ENCODE results near the gene LMBR1.

Gene LMBR1

DNA sequence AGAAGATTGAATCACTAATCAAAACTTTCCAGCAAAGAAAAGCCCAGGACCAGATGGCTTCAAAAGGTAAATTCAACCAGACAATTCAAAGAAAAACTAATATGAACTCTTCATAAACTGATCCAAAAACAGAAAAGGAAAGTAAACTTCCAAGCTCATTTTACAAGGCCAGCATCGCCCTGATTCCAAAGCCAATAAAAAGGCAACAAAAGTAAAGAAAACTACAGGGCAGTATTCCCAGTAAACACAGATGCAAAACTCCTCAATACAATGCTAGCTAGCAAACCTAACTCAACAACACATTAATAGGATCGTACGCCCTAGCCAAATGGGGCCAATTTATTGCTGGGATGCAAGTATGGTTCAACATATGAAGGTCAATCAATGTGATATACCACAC, 199.4 kb downstream of the LMBR1 start:
- TF ChIP-seq, protein P1, sequence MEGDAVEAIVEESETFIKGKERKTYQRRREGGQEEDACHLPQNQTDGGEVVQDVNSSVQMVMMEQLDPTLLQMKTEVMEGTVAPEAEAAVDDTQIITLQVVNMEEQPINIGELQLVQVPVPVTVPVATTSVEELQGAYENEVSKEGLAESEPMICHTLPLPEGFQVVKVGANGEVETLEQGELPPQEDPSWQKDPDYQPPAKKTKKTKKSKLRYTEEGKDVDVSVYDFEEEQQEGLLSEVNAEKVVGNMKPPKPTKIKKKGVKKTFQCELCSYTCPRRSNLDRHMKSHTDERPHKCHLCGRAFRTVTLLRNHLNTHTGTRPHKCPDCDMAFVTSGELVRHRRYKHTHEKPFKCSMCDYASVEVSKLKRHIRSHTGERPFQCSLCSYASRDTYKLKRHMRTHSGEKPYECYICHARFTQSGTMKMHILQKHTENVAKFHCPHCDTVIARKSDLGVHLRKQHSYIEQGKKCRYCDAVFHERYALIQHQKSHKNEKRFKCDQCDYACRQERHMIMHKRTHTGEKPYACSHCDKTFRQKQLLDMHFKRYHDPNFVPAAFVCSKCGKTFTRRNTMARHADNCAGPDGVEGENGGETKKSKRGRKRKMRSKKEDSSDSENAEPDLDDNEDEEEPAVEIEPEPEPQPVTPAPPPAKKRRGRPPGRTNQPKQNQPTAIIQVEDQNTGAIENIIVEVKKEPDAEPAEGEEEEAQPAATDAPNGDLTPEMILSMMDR (IDR thresholded peaks at IDR 0.05; ENCODE audit: low read depth, low read length): no peak
- no peak overlapping the region for H3K4me3 ChIP-seq (ENCODE audit: low read depth, low read length)
- no peak for DNase-seq

DNA sequence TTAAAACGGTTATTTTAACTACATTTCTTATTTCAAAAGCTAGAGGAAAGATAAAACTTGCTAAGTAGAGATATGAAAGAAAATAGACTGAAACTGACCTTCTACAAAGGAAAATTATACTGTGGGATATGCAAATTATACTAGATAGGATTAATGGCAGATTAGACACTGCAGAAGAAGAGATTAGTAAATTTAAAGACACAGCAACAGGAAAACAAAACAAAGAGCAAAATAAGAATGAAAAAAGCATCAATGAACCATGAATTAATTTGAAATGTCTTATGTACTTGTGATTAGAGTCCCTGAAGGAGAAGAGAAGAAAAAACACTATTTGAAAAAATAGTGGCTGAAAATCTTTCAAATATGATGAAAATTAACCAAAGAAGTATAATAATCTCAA, 200.1 kb downstream of the LMBR1 start:
- Histone ChIP-seq H3K4me3 (ENCODE audit: low read depth, low read length) (no peak overlapping the region), H3K27ac (no peak overlapping the region), H3K27me3 (ENCODE audit: insufficient read depth, low read depth, severe bottlenecking) (no peaks in the 10 kb centered on the region), H3K9me3 (ENCODE audit: severe bottlenecking) (peaks cover 5% of the 10 kb centered on the region), H3K36me3 (no peaks in the 10 kb centered on the region)
- TF ChIP-seq, protein P1 (IDR thresholded peaks at IDR 0.05; ENCODE audit: low read depth, low read length): no peak
- DNase-seq: no peak

More for the DNA sequence above, 199.4 kb downstream of the LMBR1 start:
- H3K27ac ChIP-seq: no peak overlapping the region
- peaks cover 11% of the 10 kb centered on the region for H3K9me3 ChIP-seq (ENCODE audit: severe bottlenecking)
- no peaks in the 10 kb centered on the region for H3K27me3 ChIP-seq (ENCODE audit: insufficient read depth, low read depth, severe bottlenecking)
- H3K36me3 ChIP-seq: no peaks in the 10 kb centered on the region

DNA sequence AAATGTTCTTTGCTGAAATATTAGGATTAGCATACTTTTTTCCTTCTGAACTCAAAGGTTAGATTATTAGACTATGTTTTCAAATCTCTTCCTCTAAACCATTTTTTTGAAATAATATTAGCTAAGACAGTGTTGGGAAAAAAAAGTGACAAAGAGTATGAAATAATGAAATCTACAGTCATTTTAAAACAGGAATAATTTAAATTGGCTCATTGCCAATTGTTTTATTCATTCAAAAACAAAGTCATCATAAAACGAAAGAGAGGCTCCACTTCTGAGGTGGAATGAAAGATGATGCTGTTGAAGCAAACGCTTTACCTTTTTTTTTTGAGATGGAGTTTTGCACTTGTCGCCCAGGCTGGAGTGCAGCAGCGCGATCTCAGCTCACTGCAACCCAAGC, 201.2 kb downstream of the LMBR1 start:
- Histone ChIP-seq H3K4me3 (ENCODE audit: low read depth, low read length) (no peak overlapping the region), H3K27ac (no peak overlapping the region), H3K27me3 (ENCODE audit: insufficient read depth, low read depth, severe bottlenecking) (no peaks in the 10 kb centered on the region), H3K9me3 (ENCODE audit: severe bottlenecking) (peaks cover under 1% of the 10 kb centered on the region), H3K36me3 (no peaks in the 10 kb centered on the region)
- DNase-seq: no peak
- TF ChIP-seq, protein P1 (IDR thresholded peaks at IDR 0.05; ENCODE audit: low read depth, low read length): no peak

DNA sequence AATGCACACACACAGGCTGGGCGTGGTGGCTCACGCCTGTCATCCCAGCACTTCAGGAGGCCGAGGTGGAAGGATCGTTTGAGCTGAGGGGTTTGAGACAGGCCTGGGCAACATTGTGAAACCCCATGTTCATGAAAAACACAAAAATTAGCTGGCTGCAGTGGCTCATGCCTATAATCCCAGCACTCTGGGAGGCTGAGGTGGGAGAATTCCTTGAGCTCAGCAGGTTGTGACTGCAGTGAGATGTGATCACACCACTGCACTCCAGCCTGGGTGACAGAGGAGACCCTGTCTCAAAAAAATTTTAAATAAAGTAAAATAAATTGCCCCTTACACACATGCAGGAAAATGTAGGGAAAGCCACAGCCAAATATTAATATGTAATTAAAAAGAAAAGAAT, 208.3 kb downstream of the LMBR1 start:
- TF ChIP-seq, protein P1 (IDR thresholded peaks at IDR 0.05; ENCODE audit: low read depth, low read length): no peak
- no peaks in the 10 kb centered on the region for H3K27me3 ChIP-seq (ENCODE audit: insufficient read depth, low read depth, severe bottlenecking)
- DNase-seq: no peak
- H3K4me3 ChIP-seq (ENCODE audit: low read depth, low read length): no peak overlapping the region
- H3K9me3 ChIP-seq (ENCODE audit: severe bottlenecking): no peaks in the 10 kb centered on the region
- no peaks in the 10 kb centered on the region for H3K36me3 ChIP-seq
- no peak overlapping the region for H3K27ac ChIP-seq

DNA sequence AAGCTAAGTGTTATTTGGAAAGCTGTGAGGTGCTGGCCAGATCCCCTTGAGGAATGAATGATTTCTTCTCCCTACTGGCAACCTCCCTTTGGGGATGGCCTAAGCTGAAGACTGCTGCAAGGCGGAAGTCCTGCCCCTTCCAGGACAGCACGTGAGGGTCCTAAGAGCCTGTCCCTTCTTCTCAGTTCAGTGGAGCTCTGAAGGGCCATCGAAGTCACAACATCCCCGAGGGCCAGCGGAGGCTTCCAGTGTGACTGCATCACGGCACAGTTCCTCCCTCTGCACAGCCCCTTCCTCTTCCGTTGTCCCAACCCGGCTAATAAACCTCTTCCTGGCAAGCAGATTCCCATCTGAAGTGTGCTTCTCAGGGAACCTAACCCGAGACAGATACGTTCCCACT, 208.7 kb downstream of the LMBR1 start:
- TF ChIP-seq, protein P1 (IDR thresholded peaks at IDR 0.05; ENCODE audit: low read depth, low read length): no peak
- Histone ChIP-seq H3K36me3 (no peaks in the 10 kb centered on the region), H3K4me3 (ENCODE audit: low read depth, low read length) (no peak overlapping the region), H3K27me3 (ENCODE audit: insufficient read depth, low read depth, severe bottlenecking) (no peaks in the 10 kb centered on the region), H3K9me3 (ENCODE audit: severe bottlenecking) (no peaks in the 10 kb centered on the region), H3K27ac (no peak overlapping the region)
- no peak for DNase-seq

DNA sequence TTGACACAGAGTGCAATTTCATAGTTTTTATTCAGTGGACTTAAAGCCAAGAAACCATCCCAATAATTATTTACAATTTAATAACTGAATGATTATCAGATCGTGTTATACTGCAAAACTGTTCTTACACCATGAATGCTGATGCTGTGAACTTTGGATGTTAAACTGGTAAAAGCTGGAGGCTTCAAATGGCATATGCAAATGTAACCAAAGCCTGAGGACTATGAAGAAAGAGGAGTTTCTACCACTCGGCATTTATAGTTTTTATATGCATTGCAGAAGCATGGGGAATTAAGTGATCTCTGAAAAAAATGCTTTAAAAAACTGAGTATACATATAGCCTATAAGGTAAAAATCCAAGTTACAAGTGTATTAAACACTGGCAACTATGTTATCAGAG, 210.1 kb downstream of the LMBR1 start:
- Histone ChIP-seq H3K9me3 (ENCODE audit: severe bottlenecking) (no peaks in the 10 kb centered on the region), H3K27me3 (ENCODE audit: insufficient read depth, low read depth, severe bottlenecking) (no peaks in the 10 kb centered on the region), H3K27ac (no peak overlapping the region), H3K4me3 (ENCODE audit: low read depth, low read length) (no peak overlapping the region), H3K36me3 (no peaks in the 10 kb centered on the region)
- TF ChIP-seq, protein P1 (IDR thresholded peaks at IDR 0.05; ENCODE audit: low read depth, low read length): no peak
- no peak for DNase-seq

Data from WERI-Rb-1 (cell line).